NT2/D1 (cell line): ENCODE measurements around the gene XK.
A peak's percentile ranks its signal among the peaks of the same experiment; 100 is the strongest.

ENCODE experiments used
- DNase-seq: peaks from one replicate; pipeline ENCODE4 v3.0.0-alpha.2; 2011; ENCODE audit warnings: low read depth, low spot score
- H3K27me3 ChIP-seq: 2 replicates; pipeline ENCODE4 v1.6.0; 2011; ENCODE audit warnings: mild to moderate bottlenecking; ENCODE audit not compliant: insufficient read length, insufficient read depth
- H3K36me3 ChIP-seq: 2 replicates; pipeline ENCODE4 v1.6.1; 2011; ENCODE audit warnings: mild to moderate bottlenecking, low read length, mixed read lengths; ENCODE audit not compliant: insufficient read depth, insufficient read length
- H3K4me1 ChIP-seq: 2 replicates; pipeline ENCODE4 v1.5.1; 2011; ENCODE audit not compliant: insufficient read depth, insufficient read length
- H3K4me3 ChIP-seq: 2 replicates; pipeline ENCODE4 v1.5.1; 2011; ENCODE audit warnings: low read depth; ENCODE audit not compliant: insufficient read length
- H3K9ac ChIP-seq: 2 replicates; pipeline ENCODE4 v1.6.0; 2011; ENCODE audit warnings: low read depth; ENCODE audit not compliant: insufficient read length
- H3K9me3 ChIP-seq: 2 replicates; pipeline ENCODE4 v1.5.1; 2011; ENCODE audit warnings: mild to moderate bottlenecking, low read length; ENCODE audit not compliant: insufficient read depth
- SUZ12 ChIP-seq: IDR thresholded peaks from 2 replicates; pipeline ENCODE4 v1.6.1; 2011; ENCODE audit not compliant: insufficient read length, insufficient read depth; ENCODE audit errors: extremely low read depth
- YY1 ChIP-seq: IDR thresholded peaks from 2 replicates; pipeline ENCODE4 v1.6.1; 2011; ENCODE audit not compliant: insufficient read length, insufficient read depth
- ZNF274 ChIP-seq: IDR thresholded peaks from 2 replicates; pipeline ENCODE4 v1.6.1; 2011; ENCODE audit warnings: mild to moderate bottlenecking, low read depth, low read length

The XK gene

GRCh38 chrX:37684426-37684825 is 1.2 kb upstream of the XK start:
- no peak for DNase-seq
- Histone ChIP-seq H3K4me3 (no peak overlapping the region), H3K9me3 (no peaks in the 10 kb centered on the region), H3K4me1 (no peaks in the 10 kb centered on the region), H3K9ac (no peak overlapping the region), H3K27me3 (peaks cover 16% of the 10 kb centered on the region), H3K36me3 (no peaks in the 10 kb centered on the region)
- TF ChIP-seq YY1: no peak

DNA sequence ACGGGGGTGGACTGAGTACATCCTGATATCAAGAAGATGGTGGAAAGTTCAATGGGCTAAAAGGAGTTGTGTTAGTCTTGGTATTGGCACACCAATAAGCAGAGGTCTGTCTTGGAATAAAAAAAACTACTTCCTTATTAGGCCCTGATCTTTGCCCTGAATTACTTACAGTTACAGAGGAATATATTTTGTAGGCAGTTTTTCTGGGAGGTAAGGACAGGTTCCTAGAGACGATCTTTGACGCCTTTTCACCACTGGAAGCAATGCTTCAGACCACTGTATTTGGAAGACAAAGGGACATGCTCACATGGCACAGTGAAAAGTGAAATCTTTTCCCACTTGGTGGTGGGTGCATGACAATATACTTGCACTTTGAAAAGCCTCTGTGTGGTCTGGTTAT is 618 bp upstream of the XK start:
- Histone ChIP-seq H3K9ac (peak overlapping the region; percentile 44), H3K4me3 (peak overlapping the region; percentile 65)
- no peak for TF ChIP-seq SUZ12
- TF ChIP-seq ZNF274: no peak
- TF ChIP-seq YY1: no peak

GRCh38 chrX:37686369-37686995 is 891 bp downstream of the XK start:
- no peaks in the 10 kb centered on the region for H3K4me1 ChIP-seq
- no peak for DNase-seq
- peaks cover 16% of the 10 kb centered on the region for H3K27me3 ChIP-seq
- H3K36me3 ChIP-seq: no peaks in the 10 kb centered on the region
- no peak for TF ChIP-seq YY1
- TF ChIP-seq SUZ12: no peak
- no peak for TF ChIP-seq ZNF274
- peak overlapping the region; percentile 77 for H3K9ac ChIP-seq
- H3K9me3 ChIP-seq: no peaks in the 10 kb centered on the region
- H3K4me3 ChIP-seq: peak overlapping the region; percentile 65

More for the DNA sequence above, 618 bp upstream of the XK start:
- peak; percentile 25 for DNase-seq
- no peaks in the 10 kb centered on the region for H3K4me1 ChIP-seq
- no peaks in the 10 kb centered on the region for H3K36me3 ChIP-seq
- H3K9me3 ChIP-seq: no peaks in the 10 kb centered on the region
- peaks cover 16% of the 10 kb centered on the region for H3K27me3 ChIP-seq

- Histone ChIP-seq H3K4me3 (no peak overlapping the region), H3K9me3 (no peaks in the 10 kb centered on the region), H3K4me1 (no peaks in the 10 kb centered on the region), H3K27me3 (peaks cover 16% of the 10 kb centered on the region), H3K9ac (no peak overlapping the region), H3K36me3 (no peaks in the 10 kb centered on the region)
- no peak for DNase-seq
- TF ChIP-seq SUZ12 (no peak), ZNF274 (no peak), YY1 (no peak)
Measured at GRCh38 chrX:37686996-37687395, 1.4 kb downstream of the XK start.

- no peaks in the 10 kb centered on the region for H3K4me1 ChIP-seq
- no peak for TF ChIP-seq SUZ12
- TF ChIP-seq ZNF274: no peak
- no peak for TF ChIP-seq YY1
- no peak overlapping the region for H3K9ac ChIP-seq
- H3K27me3 ChIP-seq: peaks cover 16% of the 10 kb centered on the region
- H3K9me3 ChIP-seq: no peaks in the 10 kb centered on the region
- DNase-seq: no peak
- no peak overlapping the region for H3K4me3 ChIP-seq
- H3K36me3 ChIP-seq: no peaks in the 10 kb centered on the region
Measured at GRCh38 chrX:37690119-37690518, 4.5 kb downstream of the XK start.

GRCh38 chrX:37692918-37693317 is 7.3 kb downstream of the XK start:
- Histone ChIP-seq H3K4me1 (no peaks in the 10 kb centered on the region), H3K9me3 (no peaks in the 10 kb centered on the region), H3K4me3 (no peak overlapping the region), H3K9ac (no peak overlapping the region), H3K27me3 (no peaks in the 10 kb centered on the region), H3K36me3 (no peaks in the 10 kb centered on the region)
- no peak for TF ChIP-seq ZNF274
- no peak for TF ChIP-seq SUZ12
- no peak for TF ChIP-seq YY1
- DNase-seq: no peak

DNA sequence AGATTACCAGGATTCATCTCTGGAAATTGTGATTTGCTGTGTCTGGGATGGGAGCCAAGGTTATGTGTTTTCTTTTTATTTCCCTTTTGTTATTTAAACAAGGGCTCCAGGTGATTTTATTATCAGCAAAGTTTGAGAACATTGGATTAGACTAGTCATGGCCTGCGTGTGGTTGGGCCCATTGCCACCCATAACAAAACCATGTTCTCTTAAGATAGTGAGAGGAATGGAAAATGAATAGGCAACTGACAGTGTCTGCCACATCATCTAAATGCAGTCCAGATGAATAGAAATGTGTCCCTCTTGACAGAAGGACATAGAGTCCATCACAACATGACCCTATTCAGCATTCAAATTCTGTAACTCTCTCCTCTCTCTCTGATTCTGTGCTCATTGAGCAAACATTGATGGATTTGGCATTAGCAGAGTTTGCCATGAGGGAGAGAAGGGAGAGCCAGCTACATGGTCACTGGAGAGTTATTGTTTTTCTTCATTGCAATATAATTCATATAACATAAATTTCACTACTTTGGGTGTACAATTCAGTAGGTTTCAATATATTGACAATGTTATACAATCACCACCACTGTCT is 11.7 kb downstream of the XK start:
- TF ChIP-seq ZNF274 (no peak), YY1 (no peak), SUZ12 (no peak)

More for the DNA sequence above, 11.7 kb downstream of the XK start:
- Histone ChIP-seq H3K36me3 (no peaks in the 10 kb centered on the region), H3K27me3 (no peaks in the 10 kb centered on the region), H3K9ac (no peak overlapping the region), H3K4me1 (no peaks in the 10 kb centered on the region), H3K4me3 (no peak overlapping the region), H3K9me3 (no peaks in the 10 kb centered on the region)
- no peak for DNase-seq
